Measurements from ENCODE around the gene KRTAP10-2. TPM values are rescaled to one million over a fixed set of nuclear protein-coding genes. Genes with fewer than 3 reads are reported as not detected.
A peak's percentile ranks its signal among the peaks of the same experiment; 100 is the strongest.

Gene KRTAP10-2
- total and polyA plus RNA-seq, 9 of the 15 experiments (the other 6 are each of a cell fraction or from before 2014, with no cell fraction given): not detected

GRCh38 chr21:44593598-44594405 is 42.5 kb upstream of the KRTAP10-2 start (continued):
- TF ChIP-seq ZFPM2 (CRISPR knock-in tag; IDR thresholded peaks at IDR 0.05) (peak; percentile 43; the same call in 1 of the 2 replicates), SETDB1 (IDR thresholded peaks at IDR 0.05; ENCODE audit: low read length) (no peak), SIN3A (IDR thresholded peaks at IDR 0.05; ENCODE audit: borderline replicate concordance in 2 of 2, control insufficient read depth in 1 of 2, low read depth in 2 of 2, low read length in 2 of 2) (no peak), POLR3G (IDR thresholded peaks at IDR 0.05; ENCODE audit: extremely low read depth, insufficient read length, insufficient replicate concordance) (no peak), ZNF668 (CRISPR knock-in tag; IDR thresholded peaks at IDR 0.05) (no peak), TBL1XR1 (IDR thresholded peaks at IDR 0.05; ENCODE audit: low read length in 2 of 2) (peak in 1 of 2 experiments; percentile 79; a peak in 3 of 4 replicates), KLF13 (tag; IDR thresholded peaks at IDR 0.05; ENCODE audit: borderline replicate concordance, low read depth) (no peak), ZBTB43 (CRISPR knock-in tag; IDR thresholded peaks at IDR 0.05) (no peak), MAFG (tag; conservative IDR thresholded peaks at IDR 0.05) (no peak; the same call in 1 of the 2 replicates), SMARCA5 (IDR thresholded peaks at IDR 0.05) (peak; percentile 66; the same call in 1 of the 2 replicates), RUNX1 (IDR thresholded peaks at IDR 0.05; ENCODE audit: low read depth) (no peak), RERE (CRISPR knock-in tag; IDR thresholded peaks at IDR 0.05; ENCODE audit: borderline replicate concordance) (0 out of 2 replicates have a peak, but pooled peaks have one; percentile 22), NR3C1 (CRISPR knock-in tag; IDR thresholded peaks at IDR 0.05) (no peak), SRF (CRISPR knock-in tag; IDR thresholded peaks at IDR 0.05) (peak in 1 of 2 experiments; percentile 83; a peak in 2 of 4 replicates), ZNF431 (CRISPR knock-in tag; IDR thresholded peaks at IDR 0.05) (no peak), BCL6 (CRISPR knock-in tag; IDR thresholded peaks at IDR 0.05) (no peak), ZNF766 (CRISPR knock-in tag; conservative IDR thresholded peaks at IDR 0.05) (peak; percentile 92), CTCF (IDR thresholded peaks at IDR 0.05 in 2 of 3, conservative IDR thresholded peaks at IDR 0.05 in 1 of 3; ENCODE audit: insufficient read depth in 2 of 3, low read depth in 1 of 3, low read length in 3 of 3) (no peak), HNRNPLL (IDR thresholded peaks at IDR 0.05; ENCODE audit: low read depth, low read length, poor library complexity, severe bottlenecking) (no peak)

All from K562 (cell line).